ENCODE results near the gene PLA2G2F.

DNA sequence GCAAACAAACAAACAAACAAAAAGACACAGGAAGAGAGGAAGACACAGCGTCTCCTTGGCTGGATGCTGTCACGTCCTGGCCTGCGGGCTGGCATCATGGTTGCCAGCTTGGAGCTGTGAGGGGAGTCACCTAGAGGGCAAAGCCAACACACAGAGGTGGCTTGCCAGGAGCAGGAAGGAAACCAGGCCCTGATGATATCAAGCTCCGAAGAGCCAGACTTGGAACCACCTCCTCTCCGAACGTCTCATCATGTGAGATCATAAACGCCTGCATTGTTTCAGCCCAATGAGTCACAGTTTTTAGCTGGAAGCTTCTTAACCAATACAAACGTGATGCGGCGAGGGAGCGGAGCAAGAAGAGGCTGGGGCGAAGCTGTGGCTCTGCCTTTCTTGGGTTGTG lies 28.4 kb upstream of the PLA2G2F start:
- TF ChIP-seq, protein P1, sequence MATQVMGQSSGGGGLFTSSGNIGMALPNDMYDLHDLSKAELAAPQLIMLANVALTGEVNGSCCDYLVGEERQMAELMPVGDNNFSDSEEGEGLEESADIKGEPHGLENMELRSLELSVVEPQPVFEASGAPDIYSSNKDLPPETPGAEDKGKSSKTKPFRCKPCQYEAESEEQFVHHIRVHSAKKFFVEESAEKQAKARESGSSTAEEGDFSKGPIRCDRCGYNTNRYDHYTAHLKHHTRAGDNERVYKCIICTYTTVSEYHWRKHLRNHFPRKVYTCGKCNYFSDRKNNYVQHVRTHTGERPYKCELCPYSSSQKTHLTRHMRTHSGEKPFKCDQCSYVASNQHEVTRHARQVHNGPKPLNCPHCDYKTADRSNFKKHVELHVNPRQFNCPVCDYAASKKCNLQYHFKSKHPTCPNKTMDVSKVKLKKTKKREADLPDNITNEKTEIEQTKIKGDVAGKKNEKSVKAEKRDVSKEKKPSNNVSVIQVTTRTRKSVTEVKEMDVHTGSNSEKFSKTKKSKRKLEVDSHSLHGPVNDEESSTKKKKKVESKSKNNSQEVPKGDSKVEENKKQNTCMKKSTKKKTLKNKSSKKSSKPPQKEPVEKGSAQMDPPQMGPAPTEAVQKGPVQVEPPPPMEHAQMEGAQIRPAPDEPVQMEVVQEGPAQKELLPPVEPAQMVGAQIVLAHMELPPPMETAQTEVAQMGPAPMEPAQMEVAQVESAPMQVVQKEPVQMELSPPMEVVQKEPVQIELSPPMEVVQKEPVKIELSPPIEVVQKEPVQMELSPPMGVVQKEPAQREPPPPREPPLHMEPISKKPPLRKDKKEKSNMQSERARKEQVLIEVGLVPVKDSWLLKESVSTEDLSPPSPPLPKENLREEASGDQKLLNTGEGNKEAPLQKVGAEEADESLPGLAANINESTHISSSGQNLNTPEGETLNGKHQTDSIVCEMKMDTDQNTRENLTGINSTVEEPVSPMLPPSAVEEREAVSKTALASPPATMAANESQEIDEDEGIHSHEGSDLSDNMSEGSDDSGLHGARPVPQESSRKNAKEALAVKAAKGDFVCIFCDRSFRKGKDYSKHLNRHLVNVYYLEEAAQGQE (IDR thresholded peaks at IDR 0.05), result no peak
- TF ChIP-seq RFX5 (IDR thresholded peaks at IDR 0.05) (no peak), POLR2A (IDR thresholded peaks at IDR 0.05; ENCODE audit: low read length) (no peak), HDAC2 (IDR thresholded peaks at IDR 0.05) (no peak), EP300 (IDR thresholded peaks at IDR 0.05) (no peak), CBX2 (IDR thresholded peaks at IDR 0.05; ENCODE audit: borderline replicate concordance, low read depth) (no peak)
- TF ChIP-seq, protein P2, sequence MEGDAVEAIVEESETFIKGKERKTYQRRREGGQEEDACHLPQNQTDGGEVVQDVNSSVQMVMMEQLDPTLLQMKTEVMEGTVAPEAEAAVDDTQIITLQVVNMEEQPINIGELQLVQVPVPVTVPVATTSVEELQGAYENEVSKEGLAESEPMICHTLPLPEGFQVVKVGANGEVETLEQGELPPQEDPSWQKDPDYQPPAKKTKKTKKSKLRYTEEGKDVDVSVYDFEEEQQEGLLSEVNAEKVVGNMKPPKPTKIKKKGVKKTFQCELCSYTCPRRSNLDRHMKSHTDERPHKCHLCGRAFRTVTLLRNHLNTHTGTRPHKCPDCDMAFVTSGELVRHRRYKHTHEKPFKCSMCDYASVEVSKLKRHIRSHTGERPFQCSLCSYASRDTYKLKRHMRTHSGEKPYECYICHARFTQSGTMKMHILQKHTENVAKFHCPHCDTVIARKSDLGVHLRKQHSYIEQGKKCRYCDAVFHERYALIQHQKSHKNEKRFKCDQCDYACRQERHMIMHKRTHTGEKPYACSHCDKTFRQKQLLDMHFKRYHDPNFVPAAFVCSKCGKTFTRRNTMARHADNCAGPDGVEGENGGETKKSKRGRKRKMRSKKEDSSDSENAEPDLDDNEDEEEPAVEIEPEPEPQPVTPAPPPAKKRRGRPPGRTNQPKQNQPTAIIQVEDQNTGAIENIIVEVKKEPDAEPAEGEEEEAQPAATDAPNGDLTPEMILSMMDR (IDR thresholded peaks at IDR 0.05), result no peak
